Hypothalamus (tissue), 51 donors: ENCODE data around the gene AKNA.

Source experiments
- DNase-seq, 51 donors: peaks; one replicate each; lab custom pipeline; 2025; lab: John Stamatoyannopoulos, UW

AKNA gene

GRCh38 chr9:114363424-114363823 lies 24.4 kb downstream of the AKNA start:
- DNase-seq = no peak

- DNase-seq = no peak
These were observed 25.4 kb downstream of the AKNA start for GRCh38 chr9:114362394-114362793.

- no peak for DNase-seq
These were observed 26.2 kb downstream of the AKNA start for GRCh38 chr9:114361542-114361941.

- no peak for DNase-seq
These were observed 28.0 kb downstream of the AKNA start for GRCh38 chr9:114359801-114360200.

GRCh38 chr9:114357911-114358328 lies 29.9 kb downstream of the AKNA start:
- DNase-seq = no peak

GRCh38 chr9:114357360-114357759 lies 30.4 kb downstream of the AKNA start:
- DNase-seq = no peak

- DNase-seq = no peak
These were observed 31.0 kb downstream of the AKNA start for GRCh38 chr9:114356792-114357191.

- DNase-seq = no peak
These were observed 32.0 kb downstream of the AKNA start for GRCh38 chr9:114355821-114356220.

- DNase-seq = no peak
These were observed 35.9 kb downstream of the AKNA start for GRCh38 chr9:114351932-114352331.

- DNase-seq = no peak
These were observed 37.0 kb downstream of the AKNA start for GRCh38 chr9:114350636-114351401.

GRCh38 chr9:114349713-114350480 lies 37.9 kb downstream of the AKNA start:
- DNase-seq = no peak

- DNase-seq = peak in 30 of 51 donors; percentile 4 to 83 (median 44)
These were observed 38.8 kb downstream of the AKNA start for GRCh38 chr9:114348906-114349482.

GRCh38 chr9:114348261-114348905 lies 39.4 kb downstream of the AKNA start:
- DNase-seq = no peak

GRCh38 chr9:114347675-114348074 lies 40.1 kb downstream of the AKNA start:
- DNase-seq = peak in 40 of 51 donors; percentile 4 to 85 (median 58)

- no peak for DNase-seq
These were observed 41.6 kb downstream of the AKNA start for GRCh38 chr9:114346146-114346545.

- DNase-seq = no peak
These were observed 42.2 kb downstream of the AKNA start for GRCh38 chr9:114345493-114346065.

GRCh38 chr9:114344692-114345091 lies 43.1 kb downstream of the AKNA start:
- DNase-seq = no peak

GRCh38 chr9:114344188-114344566 lies 43.6 kb downstream of the AKNA start:
- no peak for DNase-seq

GRCh38 chr9:114343471-114344187 lies 44.2 kb downstream of the AKNA start:
- DNase-seq = no peak
